Measurements from ENCODE around the gene ECHDC3.

Gene ECHDC3

DNA sequence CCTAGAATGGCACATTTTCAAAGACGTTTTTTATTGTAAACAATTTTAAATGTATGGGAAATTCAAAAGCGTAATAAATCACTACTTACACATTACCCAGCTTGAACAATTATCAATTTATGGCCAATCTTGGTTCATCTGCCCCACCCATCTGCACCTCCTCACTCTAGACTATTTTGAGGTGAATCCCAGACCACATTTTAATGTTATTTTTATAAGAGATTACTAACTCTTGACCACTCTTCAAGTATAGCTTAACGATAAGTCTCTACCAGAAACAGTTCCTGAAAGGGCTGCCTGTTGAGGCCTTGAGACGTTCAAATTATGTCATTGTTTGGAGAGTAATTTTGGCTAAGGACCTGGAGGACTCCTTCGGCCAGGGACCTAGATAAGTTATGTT, 33.2 kb downstream of the ECHDC3 start:
- no peak for DNase-seq (ENCODE audit: extremely low read depth in 1 of 2, low read depth in 1 of 2)

DNA sequence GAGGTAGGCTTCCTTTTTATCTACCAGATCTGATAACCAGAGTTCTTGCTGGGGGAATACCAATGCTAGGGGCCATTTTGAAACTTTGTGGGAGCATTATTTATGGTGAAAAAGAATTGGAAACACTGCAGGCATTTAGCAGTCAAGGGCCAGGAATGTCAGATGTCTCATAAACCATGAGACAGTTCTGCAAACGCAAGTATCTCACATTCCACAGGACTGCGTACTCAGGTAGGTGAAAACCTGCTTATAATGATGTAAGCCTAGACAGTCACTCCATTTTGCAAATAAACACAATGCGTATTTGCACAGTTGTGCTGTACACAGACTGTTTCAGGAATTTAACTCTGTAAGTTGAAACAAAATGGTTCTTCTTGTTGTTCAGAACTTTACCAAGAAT, 33.9 kb downstream of the ECHDC3 start:
- no peak for DNase-seq (ENCODE audit: extremely low read depth in 1 of 2, low read depth in 1 of 2)

DNA sequence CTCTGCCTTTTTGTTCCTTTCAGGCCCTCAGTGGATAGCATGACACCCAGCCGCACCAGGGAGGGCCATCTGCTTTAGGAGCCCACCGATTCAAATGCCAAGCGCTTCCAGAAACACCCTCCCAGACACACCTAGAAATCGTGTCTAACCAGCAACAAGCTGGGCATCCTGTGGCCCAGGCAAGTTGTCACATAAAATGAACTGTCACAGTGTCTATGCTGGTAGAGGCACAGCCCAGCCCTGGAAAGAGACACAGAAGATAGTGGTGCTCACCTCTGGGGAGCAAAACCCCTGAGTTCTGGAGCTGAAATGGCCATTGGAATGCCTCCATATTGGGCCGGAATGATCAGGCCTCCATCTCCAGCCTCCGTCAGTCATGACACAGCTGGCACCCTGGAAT, 38.9 kb downstream of the ECHDC3 start:
- no peak for DNase-seq (ENCODE audit: extremely low read depth in 1 of 2, low read depth in 1 of 2)

DNA sequence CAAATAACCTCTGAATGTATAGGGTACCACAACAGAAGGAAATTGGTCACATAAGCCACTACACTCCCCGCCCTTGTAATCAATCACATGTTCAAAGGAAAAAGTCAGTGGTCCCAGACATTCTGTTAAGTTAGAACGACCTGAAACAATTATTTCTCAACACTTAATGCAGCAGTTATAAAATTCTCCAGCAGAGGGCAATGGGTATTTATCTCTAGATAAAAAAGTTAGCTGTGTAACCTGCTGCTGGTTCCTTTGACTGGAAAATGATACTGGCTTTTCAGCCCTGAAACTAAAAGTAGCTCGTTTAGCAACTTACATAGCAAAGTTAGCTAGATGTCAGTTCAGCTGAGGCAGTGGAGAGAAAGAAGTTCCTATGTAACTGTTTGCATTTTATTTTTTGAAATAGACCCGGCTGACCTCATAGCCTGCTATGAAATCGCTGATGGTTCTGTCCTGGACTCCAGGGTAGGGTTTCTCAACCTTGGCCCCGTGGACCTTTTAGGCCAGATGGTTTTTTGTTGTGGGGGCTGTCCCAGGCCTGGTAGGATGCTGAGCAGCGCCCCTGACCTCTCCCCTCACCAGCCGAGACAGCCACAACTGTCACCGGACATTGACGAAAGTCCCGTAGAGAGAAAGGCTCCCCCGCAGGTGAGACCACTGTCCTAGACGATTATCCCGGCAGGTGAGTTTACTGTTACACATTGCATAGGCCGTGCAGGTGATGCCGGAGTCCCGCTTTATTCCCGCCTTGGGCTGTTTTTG, 40.8 kb downstream of the ECHDC3 start:
- DNase-seq (ENCODE audit: extremely low read depth in 1 of 2, low read depth in 1 of 2) = no peak

DNA sequence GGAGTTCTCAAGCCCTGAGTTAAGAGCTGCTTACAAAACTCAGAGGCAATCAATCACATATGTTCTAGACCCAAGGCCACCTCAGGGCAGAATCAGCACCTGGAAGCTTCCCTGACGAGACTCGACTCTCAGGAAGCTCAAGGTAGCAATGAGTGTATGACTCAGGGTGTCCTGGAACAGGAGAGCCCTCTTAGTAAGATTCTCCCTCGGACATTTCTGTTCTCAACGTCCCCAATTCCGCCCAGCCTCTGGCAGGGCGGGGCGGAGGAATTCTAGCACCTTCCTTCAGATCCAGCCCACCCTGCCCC, 41.3 kb downstream of the ECHDC3 start:
- no peak for DNase-seq (ENCODE audit: extremely low read depth in 1 of 2, low read depth in 1 of 2)

DNA sequence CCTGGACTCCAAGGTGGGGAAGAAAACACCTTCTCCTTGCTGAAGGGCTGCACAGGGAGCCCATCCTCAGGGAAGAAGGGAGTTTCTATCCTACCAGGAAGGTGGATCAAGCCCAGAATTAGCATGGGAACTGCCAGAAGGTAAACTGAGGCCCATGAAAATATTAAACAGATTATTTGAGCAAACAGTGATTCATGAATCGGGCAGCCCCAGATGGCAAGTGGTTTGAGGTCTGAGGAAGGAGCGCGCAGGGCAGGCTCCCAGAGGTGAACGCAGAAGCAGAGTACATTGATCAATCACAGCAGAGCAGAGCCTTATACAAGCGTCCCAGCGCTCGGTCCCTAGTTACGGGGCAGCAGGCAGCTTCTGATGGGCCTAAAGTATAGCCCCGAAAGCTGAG, 45.2 kb downstream of the ECHDC3 start:
- DNase-seq (ENCODE audit: extremely low read depth in 1 of 2, low read depth in 1 of 2) = no peak

DNA sequence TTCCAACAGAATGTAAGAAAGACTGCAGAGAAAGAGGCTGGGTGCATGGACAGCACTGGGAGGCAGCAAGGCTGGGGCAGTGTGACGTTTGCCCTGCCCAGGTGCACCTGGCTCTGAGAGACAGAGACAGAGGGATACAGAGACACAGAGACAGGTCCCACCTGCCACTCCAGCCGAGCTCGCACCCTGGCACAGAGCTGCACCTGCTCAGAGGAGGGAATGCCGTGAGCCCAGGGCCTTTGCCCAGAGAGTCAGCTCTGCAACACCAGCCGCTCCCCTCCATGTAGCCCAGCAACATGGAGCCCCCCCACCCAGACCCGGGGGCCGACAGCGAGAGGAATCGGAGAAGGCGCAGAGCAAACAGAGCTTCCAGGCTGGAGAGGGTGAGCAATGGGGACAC, 45.7 kb downstream of the ECHDC3 start:
- DNase-seq (ENCODE audit: extremely low read depth in 1 of 2, low read depth in 1 of 2) = no peak

DNA sequence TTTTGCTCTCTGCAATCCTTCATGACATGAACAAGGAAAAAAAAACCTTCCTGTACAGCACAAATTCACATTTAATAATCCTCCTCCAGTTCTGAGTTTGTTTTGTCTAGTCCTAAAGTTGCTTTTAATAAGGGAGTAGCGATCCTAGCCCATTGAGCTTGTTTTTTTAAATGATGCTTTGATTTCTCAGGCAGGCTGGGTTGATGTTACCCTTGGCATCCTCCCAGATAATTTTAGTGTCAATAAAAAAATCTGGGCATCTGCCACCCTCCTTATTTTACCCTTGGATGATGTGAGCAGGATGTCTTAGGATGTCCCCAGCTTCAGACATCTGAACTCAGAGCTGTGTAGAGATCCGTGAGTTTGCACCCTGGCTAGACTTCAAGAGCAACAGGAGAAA, 47.1 kb downstream of the ECHDC3 start:
- no peak for DNase-seq (ENCODE audit: extremely low read depth in 1 of 2, low read depth in 1 of 2)

DNA sequence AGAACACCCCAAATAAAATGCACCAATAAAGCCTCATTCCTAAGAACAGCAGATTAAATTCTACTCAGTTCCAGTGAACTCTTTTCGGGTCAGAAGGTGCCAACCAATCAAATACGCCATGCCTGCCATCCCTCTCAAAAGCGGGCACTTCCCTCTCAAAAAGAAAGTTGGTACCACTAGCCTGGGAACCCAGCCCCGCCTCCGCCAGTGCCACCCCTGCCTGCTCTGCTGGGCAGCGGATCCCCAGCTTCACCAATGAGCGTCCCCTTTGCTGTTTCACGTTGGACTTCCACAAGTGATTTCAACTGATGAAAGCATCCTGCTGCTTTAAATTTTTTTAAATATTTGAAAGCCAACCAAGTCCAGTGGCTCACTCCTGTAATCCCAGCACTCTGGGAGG, 47.8 kb downstream of the ECHDC3 start:
- no peak for DNase-seq (ENCODE audit: extremely low read depth in 1 of 2, low read depth in 1 of 2)

DNA sequence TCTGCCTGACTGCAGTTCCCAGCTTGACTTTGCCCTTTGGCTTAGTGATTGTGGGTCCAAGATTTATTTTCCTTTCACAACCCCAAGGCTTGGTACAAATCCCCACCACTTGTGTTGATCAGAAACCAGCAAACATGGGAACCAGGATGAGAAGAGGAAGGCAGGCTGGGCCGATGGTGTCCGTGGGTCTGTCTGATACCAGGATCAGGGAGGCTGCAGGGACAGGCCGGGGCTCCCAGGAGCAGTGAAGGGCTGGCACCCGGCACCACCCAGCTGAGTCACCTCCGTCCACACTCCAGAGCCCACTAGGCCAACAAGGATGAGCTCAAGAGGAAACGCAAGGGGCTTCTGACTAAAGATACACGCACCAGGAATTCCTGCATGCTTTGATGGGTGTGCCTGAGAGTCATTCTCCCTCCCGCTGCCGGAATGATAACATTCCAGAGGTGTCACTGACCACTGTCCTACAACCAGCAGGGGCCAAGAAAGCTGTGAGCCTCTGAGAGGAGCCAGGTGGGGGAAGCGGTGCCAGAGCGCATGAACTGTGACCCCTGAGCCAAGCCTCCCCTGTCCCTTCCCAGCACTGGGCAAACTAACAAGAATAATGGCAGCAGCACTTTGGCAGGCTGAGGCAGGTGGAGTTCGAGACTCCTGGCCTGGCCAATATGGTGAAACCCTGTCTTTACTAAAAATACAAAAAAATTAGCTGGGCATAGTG, 51.7 kb downstream of the ECHDC3 start:
- no peak for DNase-seq (ENCODE audit: extremely low read depth in 1 of 2, low read depth in 1 of 2)

DNA sequence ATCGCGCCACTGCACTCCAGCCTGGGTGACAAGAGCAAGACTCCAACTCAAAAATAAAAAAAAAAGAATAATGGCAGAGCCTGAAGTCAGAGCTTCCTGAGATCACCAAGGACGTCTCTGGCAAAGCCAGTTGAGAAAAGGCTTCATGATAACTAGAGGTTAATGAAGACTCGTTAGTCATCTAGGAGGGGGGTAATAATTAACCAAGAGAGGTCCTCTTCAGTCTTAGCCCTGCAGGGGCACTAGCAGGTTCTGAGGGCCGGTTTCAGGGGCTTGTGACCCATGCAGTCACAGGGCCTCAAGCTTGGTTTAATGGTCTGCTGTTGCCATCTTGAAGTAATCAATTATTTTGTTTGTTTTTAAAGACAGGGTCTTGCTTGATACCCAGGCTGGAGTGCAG, 52.4 kb downstream of the ECHDC3 start:
- DNase-seq (ENCODE audit: extremely low read depth in 1 of 2, low read depth in 1 of 2) = no peak

DNA sequence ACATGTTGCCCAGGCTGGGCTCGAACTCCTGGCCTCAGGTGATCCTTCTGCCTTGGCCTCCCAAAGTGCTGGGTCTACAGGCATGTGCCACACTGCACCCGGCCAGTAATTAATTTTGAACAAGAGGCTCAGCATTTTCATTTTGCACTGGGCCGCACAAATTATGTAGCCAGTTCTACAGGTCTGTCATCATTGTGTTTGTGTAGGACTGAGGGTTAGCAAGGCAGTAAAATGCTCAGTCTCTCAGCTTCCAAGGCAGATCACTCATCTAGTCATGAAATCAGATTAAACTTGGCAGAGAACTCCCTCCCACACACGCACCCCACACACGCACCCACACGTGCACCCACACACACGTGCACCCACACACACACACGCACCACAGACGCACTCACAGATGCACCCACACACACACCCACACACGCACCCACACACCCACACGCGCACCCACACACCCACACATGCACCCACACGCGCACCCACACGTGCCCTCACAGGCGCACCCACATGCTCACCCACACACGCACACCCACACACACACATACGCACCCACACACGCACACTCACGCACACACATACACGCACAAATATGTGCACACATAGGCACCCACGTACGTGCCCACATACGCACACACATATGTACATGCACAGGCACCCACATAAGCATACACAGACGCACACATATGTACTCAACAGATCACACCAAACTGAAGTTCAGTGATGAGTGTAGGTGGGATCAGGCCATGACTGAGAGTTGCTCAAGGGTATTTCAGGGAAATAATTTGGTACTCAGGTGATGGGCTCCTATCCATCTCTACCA, 53.1 kb downstream of the ECHDC3 start:
- no peak for DNase-seq (ENCODE audit: extremely low read depth in 1 of 2, low read depth in 1 of 2)

DNA sequence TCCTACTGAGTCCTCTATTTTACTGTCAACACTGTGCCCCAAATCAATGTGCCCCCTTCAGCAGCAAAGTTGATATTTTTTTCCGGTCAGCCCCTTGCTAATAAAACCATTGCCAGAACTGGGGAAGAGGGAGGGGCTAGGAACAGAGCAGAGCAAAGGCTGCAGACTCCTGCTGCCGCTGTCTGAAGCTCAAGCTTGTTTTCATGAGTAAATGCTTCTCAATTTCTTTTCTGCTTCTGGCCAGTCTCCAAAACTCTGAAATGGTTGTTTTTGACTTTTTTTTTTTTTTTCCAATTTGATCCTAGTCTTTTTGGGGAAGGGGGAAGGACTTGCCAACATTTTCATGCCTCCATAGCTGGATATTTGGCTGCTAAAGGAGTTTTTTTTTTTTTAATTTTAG, 54.3 kb downstream of the ECHDC3 start:
- DNase-seq (ENCODE audit: extremely low read depth in 1 of 2, low read depth in 1 of 2) = no peak

DNA sequence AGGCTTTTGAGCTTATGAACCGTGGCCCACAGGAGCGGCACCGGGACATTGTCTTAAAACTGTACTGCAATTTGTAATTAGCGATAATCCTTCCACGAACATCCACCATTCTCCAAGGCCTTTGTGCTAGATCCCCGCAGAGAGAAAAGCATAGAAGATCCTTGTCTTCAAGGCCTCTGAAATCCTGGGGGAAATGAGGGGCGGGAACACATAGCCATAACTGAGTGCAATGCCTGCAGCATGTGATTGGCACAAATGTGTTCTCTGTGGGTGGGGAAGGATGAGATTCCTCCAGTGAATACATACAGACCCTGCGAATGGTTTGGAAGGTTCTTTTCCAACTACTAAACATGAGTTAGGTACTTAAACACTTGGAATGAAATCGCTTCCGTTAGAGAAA, 55.1 kb downstream of the ECHDC3 start:
- DNase-seq (ENCODE audit: extremely low read depth in 1 of 2, low read depth in 1 of 2) = no peak

DNA sequence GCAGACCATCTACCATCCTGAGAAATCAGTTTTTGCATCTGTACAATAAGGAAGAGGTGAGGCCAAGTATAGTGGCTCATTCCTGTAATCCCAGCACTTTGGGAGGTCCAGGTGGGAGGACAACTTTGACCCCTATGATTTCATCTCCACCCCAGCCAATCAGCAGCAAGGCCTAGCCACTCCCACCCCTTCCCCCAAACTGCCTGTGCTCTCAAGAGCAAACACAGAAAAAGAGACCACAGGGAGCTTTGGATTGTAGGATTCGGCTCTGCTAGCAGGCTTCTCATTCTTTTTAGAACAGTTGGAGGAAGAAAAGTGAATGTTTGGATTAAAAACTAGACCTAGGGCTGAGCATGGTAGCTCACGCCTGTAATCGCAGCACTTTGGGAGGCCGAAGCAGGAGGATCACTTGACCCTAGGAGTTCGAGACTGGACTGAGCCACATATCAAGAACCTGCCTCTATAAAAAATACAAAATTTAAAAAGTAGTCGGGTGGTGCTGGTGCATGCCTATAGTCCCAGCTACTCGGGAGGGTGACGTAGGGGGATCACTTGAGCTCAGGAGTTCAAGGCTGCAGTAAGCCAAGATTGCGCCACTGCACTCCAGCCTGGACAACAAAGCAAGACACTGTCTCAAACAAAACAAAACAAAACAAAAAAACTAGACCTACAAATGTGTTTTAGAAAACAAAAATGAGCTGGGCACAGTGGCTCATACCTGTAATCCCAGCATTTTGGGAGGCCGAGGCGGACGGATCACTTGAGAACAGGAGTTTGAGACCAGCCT, 55.9 kb downstream of the ECHDC3 start:
- no peak for DNase-seq (ENCODE audit: extremely low read depth in 1 of 2, low read depth in 1 of 2)

DNA sequence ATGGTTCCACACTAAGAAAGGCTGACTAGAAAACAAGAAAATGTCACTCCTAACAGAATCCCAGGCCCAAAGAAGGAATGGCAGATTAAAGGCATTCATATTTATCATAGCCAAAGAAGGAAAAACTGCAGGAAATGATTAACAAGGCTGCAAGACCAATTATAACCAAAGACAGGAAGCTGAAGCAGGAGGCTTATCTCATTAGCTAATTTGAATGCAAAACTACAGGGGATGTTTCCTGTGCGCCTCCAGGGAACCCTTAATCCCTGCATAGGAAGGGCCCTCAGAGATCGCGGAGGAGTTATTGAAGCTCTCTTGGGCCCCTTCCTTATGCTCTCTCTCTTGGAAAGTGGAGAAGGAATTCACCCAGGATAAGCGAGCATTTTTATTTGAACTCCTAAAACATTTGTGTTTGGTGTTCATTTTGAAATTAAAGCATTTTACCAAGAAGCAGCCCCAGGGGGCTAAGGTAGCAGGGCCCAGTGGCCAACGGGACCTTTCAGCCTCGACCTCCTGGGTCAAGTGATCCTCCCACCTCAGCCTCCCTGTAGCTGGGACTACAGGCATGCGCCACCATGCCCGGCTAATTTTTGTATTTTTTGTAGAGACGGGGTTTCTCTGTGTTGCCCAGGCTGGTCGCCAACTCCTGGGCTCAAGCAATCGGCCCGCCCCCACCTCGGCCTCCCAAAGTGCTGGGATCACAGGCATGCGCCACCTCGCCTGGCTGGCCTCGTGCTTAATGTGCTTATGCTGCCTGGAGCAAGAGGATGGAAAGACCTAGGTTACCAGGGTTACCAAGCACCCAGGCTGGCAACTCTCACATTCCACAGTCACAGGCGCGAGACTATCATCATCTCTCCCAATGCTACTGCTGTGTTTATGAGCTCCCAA, 56.9 kb downstream of the ECHDC3 start:
- no peak for DNase-seq (ENCODE audit: extremely low read depth in 1 of 2, low read depth in 1 of 2)

DNA sequence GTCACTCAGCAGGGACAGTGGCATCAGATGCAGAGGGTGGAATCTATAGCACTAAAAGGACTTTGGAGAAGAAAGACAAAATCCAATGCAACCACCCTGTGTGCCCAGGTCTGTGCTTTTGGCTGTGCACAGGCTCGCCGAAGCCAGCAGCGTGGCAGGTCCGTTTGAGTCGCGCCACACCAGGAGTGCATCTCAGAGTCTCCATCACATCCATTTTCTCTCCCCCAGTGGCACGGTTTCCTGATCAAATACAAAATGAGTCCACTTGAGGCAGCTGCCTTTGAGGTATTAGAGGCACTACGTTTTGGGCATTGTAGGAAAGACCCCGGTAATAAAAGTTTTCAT, 57.5 kb downstream of the ECHDC3 start:
- DNase-seq (ENCODE audit: extremely low read depth in 1 of 2, low read depth in 1 of 2) = no peak

DNA sequence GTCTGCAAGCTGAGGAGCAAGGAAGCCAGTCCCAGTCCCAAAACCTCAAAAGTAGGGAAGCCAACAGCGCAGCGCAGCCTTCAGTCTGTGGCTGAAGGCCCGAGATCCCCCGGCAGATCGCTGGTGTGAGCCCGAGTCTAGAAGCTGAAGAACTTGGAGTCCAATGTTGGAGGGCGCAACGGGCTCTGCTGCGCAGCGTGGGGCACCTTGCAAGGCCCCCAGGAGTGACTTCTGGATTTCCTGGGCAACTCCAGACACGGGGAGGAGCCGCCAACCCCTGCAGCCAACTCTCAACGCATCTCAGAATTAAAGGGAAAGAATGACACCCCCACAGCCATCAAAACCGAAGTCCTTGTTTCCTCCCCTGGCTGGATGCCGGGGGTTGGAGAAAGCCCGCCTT, 62.2 kb downstream of the ECHDC3 start:
- DNase-seq (ENCODE audit: extremely low read depth in 1 of 2, low read depth in 1 of 2) = no peak

DNA sequence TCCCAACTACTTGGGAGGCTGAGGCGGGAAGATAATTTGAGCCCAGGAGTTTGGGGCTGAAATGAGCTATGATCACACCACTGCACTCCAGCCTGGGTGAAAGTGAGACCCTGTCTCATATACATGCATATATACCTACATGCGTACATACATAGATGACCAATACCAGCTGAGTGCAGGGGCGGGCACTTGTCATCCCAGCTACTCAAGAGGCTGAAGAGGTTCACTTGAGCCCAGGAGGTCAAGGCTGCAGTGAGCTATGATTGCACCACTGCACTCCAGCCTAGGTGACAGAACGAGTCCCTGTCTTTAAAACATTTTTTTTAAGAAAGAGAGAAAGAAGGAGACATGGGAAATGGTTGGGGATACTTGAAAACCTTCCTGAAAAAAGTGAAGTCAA, 63.6 kb downstream of the ECHDC3 start:
- DNase-seq (ENCODE audit: extremely low read depth in 1 of 2, low read depth in 1 of 2) = no peak

DNA sequence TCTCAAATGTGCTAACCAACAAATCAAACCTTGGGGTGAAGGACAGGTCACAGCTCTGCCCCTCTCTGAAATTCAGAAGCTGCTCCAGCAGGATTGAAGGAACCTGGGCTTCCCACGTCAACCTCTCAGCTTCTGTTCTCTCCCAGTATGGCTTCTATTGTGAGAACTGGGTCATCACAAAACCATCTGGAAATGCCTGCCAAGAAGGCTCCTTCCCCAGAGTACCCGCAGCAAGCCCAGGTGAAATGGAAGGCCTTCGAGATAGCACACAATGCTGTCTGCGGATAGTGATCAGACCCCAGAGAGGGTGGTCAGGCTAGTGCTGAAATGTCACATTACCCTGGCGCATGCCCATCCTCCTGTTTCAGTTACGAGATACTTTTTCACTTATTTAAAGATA, 64.5 kb downstream of the ECHDC3 start:
- DNase-seq (ENCODE audit: extremely low read depth in 1 of 2, low read depth in 1 of 2) = no peak
